Measurements from ENCODE around the gene ERAL1.
"Not testable (repeated sequence)": the region's sequence is repeated elsewhere in the genome, so short reads cannot be mapped to it uniquely, and the experiment has no call there.

The ERAL1 gene

DNA sequence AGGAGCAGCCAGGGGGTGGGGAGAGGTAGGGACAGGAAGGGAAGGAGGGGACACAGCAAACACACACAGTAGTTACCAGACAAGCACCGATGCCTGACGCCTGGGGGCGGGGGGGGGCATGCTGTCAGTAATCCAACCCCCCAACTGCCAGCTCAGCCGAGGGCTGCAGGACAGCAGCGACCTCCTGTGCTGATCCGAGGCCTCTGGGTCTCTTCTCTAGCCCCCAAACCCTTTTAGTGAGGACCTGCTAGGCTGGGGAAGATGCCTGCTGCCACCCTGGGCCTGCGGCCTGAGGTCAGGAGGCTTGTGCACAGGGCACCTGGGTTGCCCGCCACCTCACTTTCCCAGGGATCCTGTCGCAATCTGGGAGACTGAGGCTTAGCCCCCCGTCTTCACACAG lies 31.1 kb downstream of the ERAL1 start:
- DNase-seq (ENCODE audit: extremely low spot score), result no peak
- TF ChIP-seq LEF1 (IDR thresholded peaks at IDR 0.05; ENCODE audit: borderline replicate concordance) (no peak), ZNF384 (IDR thresholded peaks at IDR 0.05) (no peak), HDGF (IDR thresholded peaks at IDR 0.05; ENCODE audit: borderline replicate concordance) (no peak), FOXA1 (IDR thresholded peaks at IDR 0.05) (no peak), L3MBTL2 (conservative IDR thresholded peaks at IDR 0.05) (no peak), FOXM1 (IDR thresholded peaks at IDR 0.05; ENCODE audit: borderline replicate concordance) (no peak), SUZ12 (IDR thresholded peaks at IDR 0.05) (no peak), NFRKB (IDR thresholded peaks at IDR 0.05) (no peak), CTBP1 (IDR thresholded peaks at IDR 0.05; ENCODE audit: borderline replicate concordance) (no peak), FOXK2 (IDR thresholded peaks at IDR 0.05) (no peak)
- TF ChIP-seq, protein P1, sequence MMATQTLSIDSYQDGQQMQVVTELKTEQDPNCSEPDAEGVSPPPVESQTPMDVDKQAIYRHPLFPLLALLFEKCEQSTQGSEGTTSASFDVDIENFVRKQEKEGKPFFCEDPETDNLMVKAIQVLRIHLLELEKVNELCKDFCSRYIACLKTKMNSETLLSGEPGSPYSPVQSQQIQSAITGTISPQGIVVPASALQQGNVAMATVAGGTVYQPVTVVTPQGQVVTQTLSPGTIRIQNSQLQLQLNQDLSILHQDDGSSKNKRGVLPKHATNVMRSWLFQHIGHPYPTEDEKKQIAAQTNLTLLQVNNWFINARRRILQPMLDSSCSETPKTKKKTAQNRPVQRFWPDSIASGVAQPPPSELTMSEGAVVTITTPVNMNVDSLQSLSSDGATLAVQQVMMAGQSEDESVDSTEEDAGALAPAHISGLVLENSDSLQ (IDR thresholded peaks at IDR 0.05), result no peak
- POLR2A ChIA-PET, result no interaction called here
- CTCF ChIA-PET, result no interaction called here

DNA sequence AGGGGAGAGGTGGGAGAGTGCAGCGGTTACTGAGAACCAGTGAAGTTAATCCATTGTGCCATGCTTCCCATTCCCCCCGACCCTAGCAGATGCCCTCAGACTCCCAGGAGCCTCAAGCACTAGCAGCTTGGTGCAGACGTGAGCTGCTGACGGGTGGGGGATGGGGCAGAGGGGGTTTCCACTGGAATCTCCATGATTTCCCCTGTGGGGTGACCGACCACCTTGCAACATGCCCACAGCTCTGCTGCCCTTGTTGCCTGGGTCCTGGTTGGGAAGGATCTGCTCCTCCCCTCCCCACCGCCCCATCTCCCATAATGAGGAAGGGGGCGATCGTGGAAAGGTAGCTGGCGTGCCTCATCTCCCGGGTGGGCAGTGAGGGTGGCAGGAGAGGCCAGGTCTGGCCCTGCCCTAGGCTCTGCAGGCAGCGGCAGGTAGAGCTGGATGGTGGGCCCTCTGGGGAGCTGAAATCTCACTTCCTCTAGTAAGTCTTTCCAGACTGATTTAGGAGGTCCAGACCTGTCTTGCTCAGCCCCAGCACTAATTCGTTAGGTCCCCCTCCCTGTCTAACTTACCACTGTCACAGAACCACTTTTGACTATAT lies 33.2 kb downstream of the ERAL1 start:
- TF ChIP-seq ELF4 (IDR thresholded peaks at IDR 0.05) (no peak), LEF1 (IDR thresholded peaks at IDR 0.05; ENCODE audit: borderline replicate concordance) (no peak), HDGF (IDR thresholded peaks at IDR 0.05; ENCODE audit: borderline replicate concordance) (no peak), TARDBP (IDR thresholded peaks at IDR 0.05) (no peak), SUZ12 (IDR thresholded peaks at IDR 0.05) (no peak), FOXA1 (IDR thresholded peaks at IDR 0.05) (no peak), NFRKB (IDR thresholded peaks at IDR 0.05) (no peak), FOXM1 (IDR thresholded peaks at IDR 0.05; ENCODE audit: borderline replicate concordance) (no peak), FOXK2 (IDR thresholded peaks at IDR 0.05) (no peak), BHLHE40 (IDR thresholded peaks at IDR 0.05; ENCODE audit: borderline replicate concordance) (no peak), L3MBTL2 (conservative IDR thresholded peaks at IDR 0.05) (no peak), CTBP1 (IDR thresholded peaks at IDR 0.05; ENCODE audit: borderline replicate concordance) (no peak), SP1 (IDR thresholded peaks at IDR 0.05) (no peak)
- POLR2A ChIA-PET, result no interaction called here
- no peak for DNase-seq (ENCODE audit: extremely low spot score)
- CTCF ChIA-PET, result interaction anchor here (1.4 kb wide), 1 partner anchor 161 kb away, joined by 4 read pairs; no protein-coding TSS in a partner anchor

DNA sequence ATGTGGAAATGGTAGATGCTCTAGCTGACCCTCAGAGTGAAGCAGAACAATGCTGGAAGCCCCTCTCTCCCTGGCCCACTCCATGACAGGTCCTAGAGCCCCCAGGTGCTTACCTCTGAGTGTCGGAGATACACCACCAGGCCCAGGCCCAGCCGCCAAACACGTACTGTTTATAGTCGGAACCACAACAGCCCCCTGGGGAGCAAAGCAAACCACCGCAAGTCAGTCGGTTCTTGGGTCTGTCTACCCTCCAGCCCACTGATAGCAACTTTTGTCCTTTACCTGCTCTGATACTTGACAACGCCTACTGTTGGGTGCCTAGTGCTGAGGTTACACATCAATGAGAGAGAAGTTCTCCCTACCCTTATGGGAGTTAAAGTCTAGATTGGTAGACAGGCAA lies 34.0 kb downstream of the ERAL1 start:
- no peak for DNase-seq (ENCODE audit: extremely low spot score)
- CTCF ChIA-PET, result interaction anchor here (1.4 kb wide), 1 partner anchor 162 kb away, joined by 4 read pairs; no protein-coding TSS in a partner anchor
- no peak for TF ChIP-seq BHLHE40 (IDR thresholded peaks at IDR 0.05; ENCODE audit: borderline replicate concordance)
- TF ChIP-seq NFRKB (IDR thresholded peaks at IDR 0.05), result no peak
- no peak for TF ChIP-seq CTBP1 (IDR thresholded peaks at IDR 0.05; ENCODE audit: borderline replicate concordance)
- TF ChIP-seq LEF1 (IDR thresholded peaks at IDR 0.05; ENCODE audit: borderline replicate concordance), result no peak
- TF ChIP-seq FOXA1 (IDR thresholded peaks at IDR 0.05), result no peak
- TF ChIP-seq ARNT (IDR thresholded peaks at IDR 0.05), result no peak
- POLR2A ChIA-PET, result no interaction called here

DNA sequence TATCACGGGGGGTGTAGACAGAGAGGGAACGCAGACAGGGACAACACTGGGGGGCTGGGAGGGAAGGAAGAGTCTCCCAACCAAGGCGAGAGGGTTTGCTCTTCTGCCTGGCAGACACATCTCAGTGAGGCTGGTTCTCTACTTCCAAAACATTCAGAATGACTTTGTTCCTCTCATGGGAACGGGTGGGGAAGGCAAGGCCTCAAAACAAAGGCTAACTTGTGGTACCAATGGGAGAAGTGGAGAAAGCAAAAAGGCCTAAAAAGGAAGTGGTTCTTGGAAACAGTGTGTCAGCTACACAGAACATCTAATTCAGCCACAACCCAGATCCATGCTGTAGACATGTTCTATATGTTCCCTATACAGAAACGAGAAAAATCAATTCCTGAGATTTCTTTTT lies 35.2 kb downstream of the ERAL1 start:
- ChIA-PET CTCF (no interaction called here), POLR2A (interaction anchor here (0.6 kb wide), 1 partner anchor 45 kb away, joined by 4 read pairs; no protein-coding TSS in a partner anchor)
- TF ChIP-seq HDGF (IDR thresholded peaks at IDR 0.05; ENCODE audit: borderline replicate concordance) (no peak), TARDBP (IDR thresholded peaks at IDR 0.05) (no peak), FOXK2 (IDR thresholded peaks at IDR 0.05) (no peak), SP1 (IDR thresholded peaks at IDR 0.05) (no peak), L3MBTL2 (conservative IDR thresholded peaks at IDR 0.05) (no peak), BHLHE40 (IDR thresholded peaks at IDR 0.05; ENCODE audit: borderline replicate concordance) (no peak), NFRKB (IDR thresholded peaks at IDR 0.05) (no peak), FOXA1 (IDR thresholded peaks at IDR 0.05) (no peak), CTBP1 (IDR thresholded peaks at IDR 0.05; ENCODE audit: borderline replicate concordance) (no peak)
- no peak for DNase-seq (ENCODE audit: extremely low spot score)

DNA sequence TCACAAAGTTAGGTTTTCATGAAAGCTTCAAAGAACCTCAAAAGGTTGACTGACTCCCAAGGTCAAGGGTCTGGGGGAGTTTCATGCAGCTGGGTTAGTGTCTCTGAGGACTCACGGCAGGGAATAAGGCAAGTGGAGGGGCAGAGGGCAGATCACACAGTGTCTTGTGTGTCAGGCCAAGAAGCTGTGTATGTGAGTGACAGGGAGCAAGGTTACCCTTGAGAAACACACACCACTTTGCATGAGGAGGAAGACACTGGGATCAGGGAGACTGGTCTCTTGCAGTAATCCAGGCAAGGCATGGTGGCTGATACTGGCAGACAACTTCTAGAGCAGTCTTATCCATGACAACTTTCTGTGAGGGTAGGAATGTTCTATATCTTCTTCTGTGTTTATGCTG lies 36.4 kb downstream of the ERAL1 start:
- ChIA-PET CTCF (no interaction called here), POLR2A (interaction anchor here (2.0 kb wide), 1 partner anchor 11 kb away, joined by 5 read pairs; no protein-coding TSS in a partner anchor)
- no peak for TF ChIP-seq L3MBTL2 (conservative IDR thresholded peaks at IDR 0.05)
- TF ChIP-seq, protein P1 (IDR thresholded peaks at IDR 0.05), result 0 out of 2 replicates have a peak, but pooled peaks have one; percentile 17
- no peak for DNase-seq (ENCODE audit: extremely low spot score)

DNA sequence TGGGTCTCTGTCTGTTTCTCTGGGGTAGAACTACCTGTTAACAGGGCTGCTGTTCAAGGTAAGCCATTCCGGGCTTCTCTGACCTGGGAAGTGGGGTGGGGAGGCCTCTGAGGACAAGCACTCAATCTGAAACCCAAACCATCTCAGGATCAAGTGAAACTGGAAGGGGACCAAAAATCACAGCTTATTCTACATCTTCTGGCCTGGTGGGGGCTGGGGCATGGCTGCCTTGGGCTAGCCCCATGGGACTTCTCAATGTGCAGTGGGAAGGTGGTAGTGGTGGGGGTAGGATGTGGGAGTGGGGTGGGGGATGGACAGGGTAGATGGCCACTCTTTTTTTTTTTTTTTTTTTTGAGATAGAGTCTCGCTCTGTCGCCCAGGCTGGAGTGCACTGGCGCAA lies 37.2 kb downstream of the ERAL1 start:
- no peak for DNase-seq (ENCODE audit: extremely low spot score)
- TF ChIP-seq BHLHE40 (IDR thresholded peaks at IDR 0.05; ENCODE audit: borderline replicate concordance) (no peak), FOXK2 (IDR thresholded peaks at IDR 0.05) (no peak), ARNT (IDR thresholded peaks at IDR 0.05) (no peak)
- ChIA-PET POLR2A (interaction anchor here (2.0 kb wide), 1 partner anchor 10 kb away, joined by 5 read pairs; no protein-coding TSS in a partner anchor), CTCF (no interaction called here)

DNA sequence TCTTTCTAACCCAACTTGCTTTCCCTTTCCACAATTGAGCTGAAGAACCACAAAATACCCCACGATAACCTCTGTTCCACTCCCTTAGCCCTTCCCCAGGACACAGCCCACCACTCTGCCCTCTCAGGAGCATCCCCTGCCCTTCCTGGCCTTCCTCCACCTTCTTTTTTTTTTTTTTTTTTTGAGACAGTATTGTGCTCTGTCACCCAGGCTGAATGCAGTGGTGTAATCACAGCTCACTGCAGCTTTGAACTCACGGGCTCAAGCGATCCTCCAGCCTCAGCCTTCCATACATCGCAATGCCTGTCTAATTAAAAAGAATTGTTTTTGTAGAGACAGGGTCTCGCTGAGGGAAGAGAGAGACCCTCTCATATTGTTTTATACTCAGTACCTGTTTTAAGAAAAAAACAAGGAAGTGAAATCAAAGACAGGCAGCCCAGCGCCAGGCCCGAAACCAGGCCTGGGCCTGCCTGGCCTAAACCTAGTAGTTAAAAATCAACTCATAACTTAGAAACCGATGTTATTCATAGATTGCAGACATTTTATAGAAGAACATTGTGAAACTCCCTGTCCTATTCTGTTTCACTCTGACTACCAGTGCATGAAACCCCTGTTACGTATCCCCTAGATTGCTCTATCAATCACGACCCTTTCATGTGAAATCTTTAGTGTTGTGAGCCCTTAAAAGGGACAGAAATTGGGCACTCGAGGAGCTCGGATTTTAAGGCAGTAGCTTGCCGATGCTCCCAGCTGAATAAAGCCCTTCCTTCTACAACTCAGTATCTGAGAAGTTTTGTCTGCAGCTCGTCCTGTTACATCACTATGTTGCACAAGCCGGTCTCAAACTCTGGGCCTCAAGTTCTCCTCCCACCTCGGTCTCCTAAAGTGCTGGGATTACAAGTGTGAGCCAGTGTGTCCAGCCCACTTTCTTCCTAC lies 38.7 kb downstream of the ERAL1 start:
- CTCF ChIA-PET, result interaction anchor here (0.6 kb wide), 1 partner anchor 9 kb away, joined by 3 read pairs; no protein-coding TSS in a partner anchor
- DNase-seq (ENCODE audit: extremely low spot score), result not testable (repeated sequence)

More for the DNA sequence above, 38.7 kb downstream of the ERAL1 start:
- POLR2A ChIA-PET, result interaction anchor here (1.5 to 2.0 kb wide), 2 partner anchors 8 to 51 kb away, joined by 4 to 5 read pairs; partner anchors contain the start of gene FAM222B
